Measurements from ENCODE around the gene TEX53. TPM values are rescaled to one million over a fixed set of nuclear protein-coding genes. Genes with fewer than 3 reads are reported as not detected.

The TEX53 gene
- total and polyA plus RNA-seq, 2 donors (not counting 1 experiment from before 2014, with no cell fraction given) = not detected

GRCh38 chr9:114676901-114677300, 19.3 kb upstream of the TEX53 start:
- CTCF ChIA-PET = interaction anchor here (0.6 to 9.1 kb wide), 4 partner anchors 71 to 339 kb away, joined by 3 to 86 read pairs (median 4); no protein-coding TSS in a partner anchor
- H3K79me2 ChIP-seq (ENCODE audit: control insufficient read depth, insufficient read depth, low read length) = no peaks in the 10 kb centered on the region
- DNase-seq (no peak), ATAC-seq (ENCODE audit: low read depth) (no peak)
- H3K9me3 Mint-ChIP-seq (ENCODE audit: insufficient read depth) = no peaks in the 10 kb centered on the region
- peaks cover 0 to 3% of the 10 kb centered on the region in 2 donors for H3K4me1 ChIP-seq (ENCODE audit: control insufficient read depth in 2 of 2, insufficient read depth in 2 of 2, low read length in 2 of 2)
- no peak overlapping the region for H3K27ac Mint-ChIP-seq
- H3K4me2 ChIP-seq (replicated peaks; ENCODE audit: low read depth, low read length, poor library complexity, severe bottlenecking) = no peak overlapping the region
- no peak overlapping the region for H3K4me3 ChIP-seq (ENCODE audit: control extremely low read depth in 1 of 5, extremely low read depth in 1 of 5, insufficient read depth in 1 of 5, low read depth in 2 of 5, low read length in 4 of 5)
- TF ChIP-seq EZH2 (IDR thresholded peaks at IDR 0.05; ENCODE audit: borderline replicate concordance, insufficient read depth, low read depth, low read length, poor library complexity, severe bottlenecking) = no peak
- TF ChIP-seq CTCF (IDR thresholded peaks at IDR 0.05) = no peak
- H3K36me3 ChIP-seq (replicated peaks in 1 of 2; ENCODE audit: control extremely low read depth in 1 of 2, control insufficient read depth in 1 of 2, extremely low read depth in 1 of 2, insufficient read depth in 2 of 2, low read length in 1 of 2) = no peaks in the 10 kb centered on the region
- intact Hi-C loops (cut with micrococcal nuclease) = no loop called here
- peaks cover 0 to 15% (median 8%) of the 10 kb centered on the region in 4 experiments for H3K27me3 ChIP-seq (replicated peaks in 1 of 4; ENCODE audit: control extremely low read depth in 1 of 4, control insufficient read depth in 3 of 4, insufficient read depth in 4 of 4, low read length in 3 of 4)
- peaks cover 2% of the 10 kb centered on the region for H3K4me1 Mint-ChIP-seq
- no peak overlapping the region for H3K9ac ChIP-seq (ENCODE audit: low read length)
- POLR2A ChIA-PET = no interaction called here
- no peak overlapping the region for H3K4me3 Mint-ChIP-seq
- no peak overlapping the region for H2AFZ ChIP-seq (ENCODE audit: insufficient read depth, low read depth, low read length, poor library complexity, severe bottlenecking)
- H3K27ac ChIP-seq (ENCODE audit: low read length in 2 of 2) = no peak overlapping the region
- H3K27me3 Mint-ChIP-seq = peaks cover 67% of the 10 kb centered on the region
- H4K20me1 ChIP-seq (ENCODE audit: control insufficient read depth, insufficient read depth, low read length, poor library complexity, severe bottlenecking) = no peaks in the 10 kb centered on the region
- H3K9me3 ChIP-seq (ENCODE audit: control extremely low read depth in 1 of 3, control insufficient read depth in 2 of 3, insufficient read depth in 1 of 3, low read length in 2 of 3) = no peaks in the 10 kb centered on the region
- WGBS (ENCODE audit: insufficient coverage) = no CpG with 5 or more reads among the region's 4 CpGs

GRCh38 chr9:114674798-114675540, 17.4 kb upstream of the TEX53 start:
- Histone ChIP-seq H3K36me3 (replicated peaks in 1 of 2; ENCODE audit: control extremely low read depth in 1 of 2, control insufficient read depth in 1 of 2, extremely low read depth in 1 of 2, insufficient read depth in 2 of 2, low read length in 1 of 2) (no peaks in the 10 kb centered on the region), H3K4me3 (ENCODE audit: control extremely low read depth in 1 of 5, extremely low read depth in 1 of 5, insufficient read depth in 1 of 5, low read depth in 2 of 5, low read length in 4 of 5) (no peak overlapping the region), H3K4me1 (ENCODE audit: control insufficient read depth in 2 of 2, insufficient read depth in 2 of 2, low read length in 2 of 2) (no peaks in the 10 kb centered on the region), H3K27me3 (replicated peaks in 1 of 4; ENCODE audit: control extremely low read depth in 1 of 4, control insufficient read depth in 3 of 4, insufficient read depth in 4 of 4, low read length in 3 of 4) (peaks cover 0 to 7% (median 3%) of the 10 kb centered on the region in 4 experiments), H3K79me2 (ENCODE audit: control insufficient read depth, insufficient read depth, low read length) (no peaks in the 10 kb centered on the region), H3K9me3 (ENCODE audit: control extremely low read depth in 1 of 3, control insufficient read depth in 2 of 3, insufficient read depth in 1 of 3, low read length in 2 of 3) (no peaks in the 10 kb centered on the region), H2AFZ (ENCODE audit: insufficient read depth, low read depth, low read length, poor library complexity, severe bottlenecking) (no peak overlapping the region), H3K27ac (ENCODE audit: low read length in 2 of 2) (no peak overlapping the region), H4K20me1 (ENCODE audit: control insufficient read depth, insufficient read depth, low read length, poor library complexity, severe bottlenecking) (no peaks in the 10 kb centered on the region), H3K4me2 (replicated peaks; ENCODE audit: low read depth, low read length, poor library complexity, severe bottlenecking) (no peak overlapping the region), H3K9ac (ENCODE audit: low read length) (no peak overlapping the region)
- ChIA-PET CTCF (interaction anchor here (1.0 to 9.1 kb wide), 6 partner anchors 13 to 384 kb away, joined by 3 to 86 read pairs (median 3); no protein-coding TSS in a partner anchor), POLR2A (no interaction called here)
- no peak overlapping the region for H3K27ac Mint-ChIP-seq
- WGBS (ENCODE audit: insufficient coverage) = 87% methylated on average over 2 of the region's 3 CpGs
- intact Hi-C loops (cut with micrococcal nuclease) = no loop called here
- H3K4me3 Mint-ChIP-seq = no peak overlapping the region
- ATAC-seq (ENCODE audit: low read depth) = no peak
- H3K27me3 Mint-ChIP-seq = peaks cover 64% of the 10 kb centered on the region
- DNase-seq = no peak
- no peaks in the 10 kb centered on the region for H3K9me3 Mint-ChIP-seq (ENCODE audit: insufficient read depth)
- no peaks in the 10 kb centered on the region for H3K4me1 Mint-ChIP-seq
- TF ChIP-seq EZH2 (IDR thresholded peaks at IDR 0.05; ENCODE audit: borderline replicate concordance, insufficient read depth, low read depth, low read length, poor library complexity, severe bottlenecking) = no peak
